ENCODE results near the gene NFASC.

DNA sequence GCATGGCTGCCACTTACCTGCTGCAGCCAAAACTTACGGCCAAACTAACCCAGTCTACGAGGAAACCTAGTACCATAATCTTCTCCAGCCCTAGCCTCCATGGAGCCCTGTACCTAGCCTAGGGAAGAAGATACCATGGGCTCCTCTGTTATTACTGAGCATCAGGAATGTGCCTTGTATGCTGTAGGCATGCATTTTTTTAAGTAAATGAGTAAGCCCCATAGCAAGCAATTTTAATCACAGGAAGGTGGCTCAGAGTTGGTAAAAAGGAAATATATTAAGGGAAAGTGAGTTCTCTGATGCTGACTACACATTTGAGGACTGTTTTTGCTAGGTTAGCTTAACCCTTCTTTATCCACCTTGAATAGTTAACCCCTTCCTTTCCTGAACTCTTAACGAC is 21.2 kb downstream of the NFASC start:
- TF ChIP-seq, protein P1, sequence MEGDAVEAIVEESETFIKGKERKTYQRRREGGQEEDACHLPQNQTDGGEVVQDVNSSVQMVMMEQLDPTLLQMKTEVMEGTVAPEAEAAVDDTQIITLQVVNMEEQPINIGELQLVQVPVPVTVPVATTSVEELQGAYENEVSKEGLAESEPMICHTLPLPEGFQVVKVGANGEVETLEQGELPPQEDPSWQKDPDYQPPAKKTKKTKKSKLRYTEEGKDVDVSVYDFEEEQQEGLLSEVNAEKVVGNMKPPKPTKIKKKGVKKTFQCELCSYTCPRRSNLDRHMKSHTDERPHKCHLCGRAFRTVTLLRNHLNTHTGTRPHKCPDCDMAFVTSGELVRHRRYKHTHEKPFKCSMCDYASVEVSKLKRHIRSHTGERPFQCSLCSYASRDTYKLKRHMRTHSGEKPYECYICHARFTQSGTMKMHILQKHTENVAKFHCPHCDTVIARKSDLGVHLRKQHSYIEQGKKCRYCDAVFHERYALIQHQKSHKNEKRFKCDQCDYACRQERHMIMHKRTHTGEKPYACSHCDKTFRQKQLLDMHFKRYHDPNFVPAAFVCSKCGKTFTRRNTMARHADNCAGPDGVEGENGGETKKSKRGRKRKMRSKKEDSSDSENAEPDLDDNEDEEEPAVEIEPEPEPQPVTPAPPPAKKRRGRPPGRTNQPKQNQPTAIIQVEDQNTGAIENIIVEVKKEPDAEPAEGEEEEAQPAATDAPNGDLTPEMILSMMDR (IDR thresholded peaks at IDR 0.05), result no peak
- TF ChIP-seq, protein P2, sequence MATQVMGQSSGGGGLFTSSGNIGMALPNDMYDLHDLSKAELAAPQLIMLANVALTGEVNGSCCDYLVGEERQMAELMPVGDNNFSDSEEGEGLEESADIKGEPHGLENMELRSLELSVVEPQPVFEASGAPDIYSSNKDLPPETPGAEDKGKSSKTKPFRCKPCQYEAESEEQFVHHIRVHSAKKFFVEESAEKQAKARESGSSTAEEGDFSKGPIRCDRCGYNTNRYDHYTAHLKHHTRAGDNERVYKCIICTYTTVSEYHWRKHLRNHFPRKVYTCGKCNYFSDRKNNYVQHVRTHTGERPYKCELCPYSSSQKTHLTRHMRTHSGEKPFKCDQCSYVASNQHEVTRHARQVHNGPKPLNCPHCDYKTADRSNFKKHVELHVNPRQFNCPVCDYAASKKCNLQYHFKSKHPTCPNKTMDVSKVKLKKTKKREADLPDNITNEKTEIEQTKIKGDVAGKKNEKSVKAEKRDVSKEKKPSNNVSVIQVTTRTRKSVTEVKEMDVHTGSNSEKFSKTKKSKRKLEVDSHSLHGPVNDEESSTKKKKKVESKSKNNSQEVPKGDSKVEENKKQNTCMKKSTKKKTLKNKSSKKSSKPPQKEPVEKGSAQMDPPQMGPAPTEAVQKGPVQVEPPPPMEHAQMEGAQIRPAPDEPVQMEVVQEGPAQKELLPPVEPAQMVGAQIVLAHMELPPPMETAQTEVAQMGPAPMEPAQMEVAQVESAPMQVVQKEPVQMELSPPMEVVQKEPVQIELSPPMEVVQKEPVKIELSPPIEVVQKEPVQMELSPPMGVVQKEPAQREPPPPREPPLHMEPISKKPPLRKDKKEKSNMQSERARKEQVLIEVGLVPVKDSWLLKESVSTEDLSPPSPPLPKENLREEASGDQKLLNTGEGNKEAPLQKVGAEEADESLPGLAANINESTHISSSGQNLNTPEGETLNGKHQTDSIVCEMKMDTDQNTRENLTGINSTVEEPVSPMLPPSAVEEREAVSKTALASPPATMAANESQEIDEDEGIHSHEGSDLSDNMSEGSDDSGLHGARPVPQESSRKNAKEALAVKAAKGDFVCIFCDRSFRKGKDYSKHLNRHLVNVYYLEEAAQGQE (IDR thresholded peaks at IDR 0.05; ENCODE audit: insufficient read depth in 1 of 2, low read depth in 2 of 2, low read length in 1 of 2), result no peak
- no peak for TF ChIP-seq POLR2AphosphoS5 (IDR thresholded peaks at IDR 0.05; ENCODE audit: low read depth, low read length)
